Measurements from ENCODE around the gene BCL6B. TPM values are rescaled to one million over a fixed set of nuclear protein-coding genes. Genes with fewer than 3 reads are reported as not detected.

BCL6B gene
- polyA plus RNA-seq, 3 donors, result 0.06 TPM; not detected in 2

- intact Hi-C loops (cut with micrococcal nuclease), result loop anchor here in 1 of 2 donors (10.0 kb wide), 1 partner anchor 332 kb away; no protein-coding TSS in a partner anchor
Measured at GRCh38 chr17:6997171-6997570, 25.7 kb upstream of the BCL6B start.

DNA sequence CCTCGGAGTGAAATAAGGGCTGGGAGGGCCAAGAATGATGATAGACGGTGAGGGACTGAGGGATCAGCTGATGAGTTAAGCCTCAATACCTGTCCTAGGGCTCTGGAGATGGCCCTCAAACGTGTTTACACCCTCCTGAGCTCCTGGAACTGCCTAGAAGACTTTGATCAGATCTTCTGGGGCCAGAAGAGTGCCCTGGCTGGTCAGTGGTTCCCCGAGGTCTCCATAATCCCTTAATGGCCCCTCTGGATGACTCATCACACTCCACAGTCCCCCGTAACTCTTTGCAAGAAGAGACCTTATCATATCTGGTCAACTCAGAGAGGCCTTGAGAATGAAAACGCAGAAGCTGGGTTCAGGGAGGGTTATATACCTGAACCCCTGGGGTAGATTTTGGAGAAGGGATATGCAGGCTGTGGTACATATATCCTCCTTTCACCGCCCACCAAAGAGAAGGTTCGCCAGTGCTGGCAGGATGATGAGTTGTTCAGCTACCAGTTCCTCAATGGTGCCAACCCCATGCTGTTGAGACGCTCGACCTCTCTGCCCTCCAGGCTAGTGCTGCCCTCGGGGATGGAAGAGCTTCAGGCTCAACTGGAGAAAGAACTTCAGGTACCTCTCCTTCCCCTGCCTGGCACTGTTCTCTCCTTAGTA, 23.9 kb upstream of the BCL6B start:
- H3K27ac ChIP-seq (ENCODE audit: low read depth in 1 of 2, low read length in 2 of 2), result no peak overlapping the region
- peaks cover 18% of the 10 kb centered on the region for H3K4me1 Mint-ChIP-seq
- H3K79me2 ChIP-seq (ENCODE audit: insufficient read depth, low read length), result peaks cover 6% of the 10 kb centered on the region
- intact Hi-C loops (cut with micrococcal nuclease), result loop anchor here in 1 of 2 donors (10.0 kb wide), 1 partner anchor 334 kb away; no protein-coding TSS in a partner anchor
- no peak for TF ChIP-seq CTCF (IDR thresholded peaks at IDR 0.05)
- H3K4me1 ChIP-seq (ENCODE audit: control insufficient read depth in 1 of 2, insufficient read depth in 2 of 2, low read length in 2 of 2), result peaks cover 0 to 15% of the 10 kb centered on the region in 2 donors
- peaks cover 0 to 3% (median 0%) of the 10 kb centered on the region in 7 donors for H3K9me3 Mint-ChIP-seq
- peaks cover 1 to 11% (median 5%) of the 10 kb centered on the region in 3 donors for H3K27me3 Mint-ChIP-seq (ENCODE audit: low read depth in 3 of 3)
- WGBS (ENCODE audit: insufficient coverage), result 78% methylated on average over 7 of the region's 11 CpGs
- H3K36me3 ChIP-seq (replicated peaks in 1 of 2; ENCODE audit: control insufficient read depth in 1 of 2, insufficient read depth in 2 of 2, low read length in 2 of 2), result peaks cover 51 to 74% of the 10 kb centered on the region in 2 donors
- no peak overlapping the region for H3K4me3 Mint-ChIP-seq
- peaks cover 64 to 68% of the 10 kb centered on the region in 2 donors for H3K36me3 Mint-ChIP-seq
- H3K4me2 ChIP-seq (replicated peaks; ENCODE audit: extremely low read depth, low read length, poor library complexity, severe bottlenecking), result no peak overlapping the region
- H3K4me3 ChIP-seq (replicated peaks in 1 of 3; ENCODE audit: low read depth in 2 of 3, low read length in 3 of 3), result no peak overlapping the region
- no peak overlapping the region for H3K27ac Mint-ChIP-seq
- no peak overlapping the region for H2AFZ ChIP-seq (ENCODE audit: insufficient read depth, low read depth, low read length, poor library complexity, severe bottlenecking)
- peaks cover 84% of the 10 kb centered on the region for H4K20me1 ChIP-seq (ENCODE audit: insufficient read depth, low read length)
- no peaks in the 10 kb centered on the region for H3K27me3 ChIP-seq (ENCODE audit: control insufficient read depth in 2 of 2, insufficient read depth in 2 of 2, low read length in 2 of 2)
- DNase-seq, result no peak
- H3K9ac ChIP-seq (ENCODE audit: insufficient read depth, low read length, poor library complexity, severe bottlenecking), result no peak overlapping the region
- no peaks in the 10 kb centered on the region for H3K9me3 ChIP-seq (replicated peaks in 1 of 2; ENCODE audit: control insufficient read depth in 1 of 2, insufficient read depth in 1 of 2, low read length in 2 of 2)

More at GRCh38 chr17:6997171-6997570, 25.7 kb upstream of the BCL6B start:
- DNase-seq, result no peak
- H4K20me1 ChIP-seq (ENCODE audit: insufficient read depth, low read length), result peaks cover 68% of the 10 kb centered on the region
- Mint-ChIP-seq H3K27me3 (ENCODE audit: low read depth in 3 of 3) (peaks cover 2 to 11% (median 5%) of the 10 kb centered on the region in 3 donors), H3K9me3 (peaks cover 0 to 3% (median 0%) of the 10 kb centered on the region in 7 donors), H3K4me3 (no peak overlapping the region), H3K4me1 (peaks cover 18% of the 10 kb centered on the region), H3K27ac (no peak overlapping the region), H3K36me3 (peaks cover 53 to 57% of the 10 kb centered on the region in 2 donors)
- no peaks in the 10 kb centered on the region for H3K27me3 ChIP-seq (ENCODE audit: control insufficient read depth in 2 of 2, insufficient read depth in 2 of 2, low read length in 2 of 2)
- no peak overlapping the region for H3K4me3 ChIP-seq (replicated peaks in 1 of 3; ENCODE audit: low read depth in 2 of 3, low read length in 3 of 3)
- H3K9ac ChIP-seq (ENCODE audit: insufficient read depth, low read length, poor library complexity, severe bottlenecking), result no peak overlapping the region
- 98% methylated on average over 6 of the region's 8 CpGs for WGBS (ENCODE audit: insufficient coverage)
- no peaks in the 10 kb centered on the region for H3K9me3 ChIP-seq (replicated peaks in 1 of 2; ENCODE audit: control insufficient read depth in 1 of 2, insufficient read depth in 1 of 2, low read length in 2 of 2)
- no peaks in the 10 kb centered on the region for H3K79me2 ChIP-seq (ENCODE audit: insufficient read depth, low read length)
- no peak for TF ChIP-seq CTCF (IDR thresholded peaks at IDR 0.05)
- no peak overlapping the region for H3K4me2 ChIP-seq (replicated peaks; ENCODE audit: extremely low read depth, low read length, poor library complexity, severe bottlenecking)
- peaks cover 0 to 15% of the 10 kb centered on the region in 2 donors for H3K4me1 ChIP-seq (ENCODE audit: control insufficient read depth in 1 of 2, insufficient read depth in 2 of 2, low read length in 2 of 2)
- no peak overlapping the region for H2AFZ ChIP-seq (ENCODE audit: insufficient read depth, low read depth, low read length, poor library complexity, severe bottlenecking)
- no peak overlapping the region for H3K27ac ChIP-seq (ENCODE audit: low read depth in 1 of 2, low read length in 2 of 2)
- peaks cover 42 to 57% of the 10 kb centered on the region in 2 donors for H3K36me3 ChIP-seq (replicated peaks in 1 of 2; ENCODE audit: control insufficient read depth in 1 of 2, insufficient read depth in 2 of 2, low read length in 2 of 2)
